Measurements from ENCODE around the gene TRIM72. TPM values are rescaled to one million over a fixed set of nuclear protein-coding genes. Genes with fewer than 3 reads are reported as not detected.
"Not testable (repeated sequence)": the region's sequence is repeated elsewhere in the genome, so short reads cannot be mapped to it uniquely, and the experiment has no call there.

The TRIM72 gene
- total RNA-seq, 4 donors from 2014 or later = under 0.01 to 0.60 (median 0.21) TPM; not detected in 1

DNA sequence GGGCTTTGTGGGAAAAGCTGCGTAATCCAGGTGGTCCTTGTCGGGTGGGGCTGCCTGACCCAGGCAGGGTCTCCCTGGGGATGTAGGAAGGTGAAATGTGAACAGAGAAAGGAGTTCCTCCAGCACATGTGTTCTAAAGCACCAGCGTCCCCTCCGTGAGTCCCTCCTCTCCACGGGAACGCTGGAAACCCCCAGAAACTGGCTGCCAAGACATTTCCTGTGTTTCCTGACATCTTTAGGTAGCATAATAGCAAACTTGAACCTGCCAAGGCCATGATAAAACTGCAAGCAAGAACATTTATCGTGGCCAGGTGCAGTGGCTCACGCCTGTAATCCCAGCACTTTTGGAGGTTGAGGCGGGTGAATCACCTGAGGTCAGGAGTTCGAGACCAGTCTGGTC lies 15.6 kb downstream of the TRIM72 start:
- TF ChIP-seq EP300 (IDR thresholded peaks at IDR 0.05) (no peak), POLR2A (IDR thresholded peaks at IDR 0.05) (no peak), CTCF (IDR thresholded peaks at IDR 0.05) (no peak)

GRCh38 chr16:31238041-31238440 lies 24.1 kb downstream of the TRIM72 start:
- 78 to 85% methylated on average over 4 of the region's 4 CpGs for WGBS, 2 donors
- Histone ChIP-seq H3K27me3 (no peaks in the 10 kb centered on the region), H3K27ac (no peak overlapping the region), H3K4me1 (no peaks in the 10 kb centered on the region), H3K9me3 (peaks cover 0 to 12% (median 0%) of the 10 kb centered on the region in 4 donors), H3K4me3 (no peak overlapping the region), H3K36me3 (no peaks in the 10 kb centered on the region)
- DNase-seq (ENCODE audit: low spot score in 2 of 2) = no peak
- TF ChIP-seq POLR2A (IDR thresholded peaks at IDR 0.05) (no peak), CTCF (IDR thresholded peaks at IDR 0.05) (no peak), EP300 (IDR thresholded peaks at IDR 0.05) (no peak)

More for the DNA sequence above, 15.6 kb downstream of the TRIM72 start:
- DNase-seq (ENCODE audit: low spot score in 2 of 2) = no peak
- Histone ChIP-seq H3K27ac (no peak overlapping the region), H3K4me1 (no peaks in the 10 kb centered on the region), H3K36me3 (no peaks in the 10 kb centered on the region), H3K9me3 (peaks cover 0 to 4% (median 0%) of the 10 kb centered on the region in 4 donors), H3K27me3 (peaks cover 0 to 4% of the 10 kb centered on the region in 2 donors), H3K4me3 (no peak overlapping the region)
- 68 to 70% methylated on average over 10 of the region's 10 CpGs for WGBS, 2 donors

DNA sequence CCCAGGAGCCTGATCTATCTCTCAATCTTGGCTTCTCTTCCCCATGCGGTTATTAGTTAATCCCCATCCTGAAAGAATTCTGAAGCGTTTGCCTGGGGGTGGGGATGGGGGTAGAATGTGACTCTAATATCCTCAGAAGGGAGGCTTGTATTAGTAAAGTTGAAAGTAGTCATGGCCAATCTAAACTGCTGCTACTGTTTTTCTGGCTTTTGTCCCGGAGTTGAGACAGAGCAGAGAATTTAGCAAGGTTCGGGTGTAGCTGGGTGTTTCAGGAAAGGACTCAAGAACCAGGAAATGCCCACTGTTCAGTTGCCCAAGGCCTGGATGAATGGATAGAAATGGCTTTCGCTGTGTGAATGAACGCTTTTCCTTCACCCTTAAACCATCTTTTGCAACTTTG lies 28.3 kb downstream of the TRIM72 start:
- TF ChIP-seq EP300 (IDR thresholded peaks at IDR 0.05) = no peak
- TF ChIP-seq CTCF (IDR thresholded peaks at IDR 0.05) = no peak
- no peak for TF ChIP-seq POLR2A (IDR thresholded peaks at IDR 0.05)
- 52 to 57% methylated on average over 6 of the region's 6 CpGs for whole genome bisulfite sequencing, 2 donors
- H3K9me3 ChIP-seq = no peaks in the 10 kb centered on the region
- H3K4me3 ChIP-seq = no peak overlapping the region
- no peaks in the 10 kb centered on the region for H3K27me3 ChIP-seq
- no peaks in the 10 kb centered on the region for H3K36me3 ChIP-seq
- no peak overlapping the region for H3K27ac ChIP-seq
- DNase-seq (ENCODE audit: low spot score in 2 of 2) = peak in 1 of 2 donors; percentile 8
- no peaks in the 10 kb centered on the region for H3K4me1 ChIP-seq

- TF ChIP-seq CTCF (IDR thresholded peaks at IDR 0.05) (no peak), POLR2A (IDR thresholded peaks at IDR 0.05) (no peak), EP300 (IDR thresholded peaks at IDR 0.05) (peak in 1 of 2 donors; percentile 21)
- H3K36me3 ChIP-seq = no peaks in the 10 kb centered on the region
- no peaks in the 10 kb centered on the region for H3K4me1 ChIP-seq
- H3K4me3 ChIP-seq = no peak overlapping the region
- WGBS, 2 donors = 53 to 56% methylated on average over 9 of the region's 9 CpGs
- H3K27me3 ChIP-seq = no peaks in the 10 kb centered on the region
- H3K9me3 ChIP-seq = no peaks in the 10 kb centered on the region
- no peak overlapping the region for H3K27ac ChIP-seq
- DNase-seq (ENCODE audit: low spot score in 2 of 2) = no peak
Measured at GRCh38 chr16:31243734-31244670, 30.1 kb downstream of the TRIM72 start.

DNA sequence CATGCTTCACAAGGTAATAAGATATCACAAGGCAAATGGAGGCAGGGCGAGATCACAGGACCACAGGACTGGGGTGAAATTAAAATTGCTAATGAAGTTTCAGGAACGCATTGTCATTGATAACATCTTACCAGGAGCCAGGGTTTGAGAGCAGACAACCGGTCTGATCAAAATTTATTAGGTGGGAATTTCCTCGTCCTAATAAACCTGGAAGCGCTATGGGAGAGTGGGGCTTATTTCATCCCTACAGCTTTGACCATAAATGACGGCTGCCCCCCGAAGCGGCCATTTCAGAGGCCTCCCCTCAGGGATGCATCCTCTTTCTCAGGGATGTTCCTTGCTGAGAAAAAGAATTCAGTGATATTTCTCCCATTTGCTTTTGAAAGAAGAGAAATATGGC lies 31.7 kb downstream of the TRIM72 start:
- H3K4me3 ChIP-seq; H3K27ac ChIP-seq; H3K27me3 ChIP-seq; DNase-seq (ENCODE audit: low spot score in 2 of 2); H3K4me1 ChIP-seq; H3K9me3 ChIP-seq; H3K36me3 ChIP-seq: not testable (repeated sequence)
- WGBS, 2 donors = 34 to 40% methylated on average over 8 of the region's 8 CpGs
